ES-I3 (cell line): ENCODE data around the gene MOK.

Experiments
- H3K36me3 ChIP-seq: 2 replicates; pipeline ENCODE4 v1.6.1; 2013; ENCODE audit warnings: mild to moderate bottlenecking, low read length, control low read depth, moderate library complexity; ENCODE audit not compliant: insufficient read depth
- H3K4me1 ChIP-seq: 2 replicates; pipeline ENCODE4 v1.6.1; 2013; ENCODE audit warnings: mild to moderate bottlenecking, control low read depth, low read length; ENCODE audit not compliant: insufficient read depth
- H3K9ac ChIP-seq: 2 replicates; pipeline ENCODE4 v1.6.1; 2013; ENCODE audit warnings: low read depth, mild to moderate bottlenecking, low read length, moderate library complexity
- H3K9me3 ChIP-seq: 2 replicates; pipeline ENCODE4 v1.6.1; 2013; ENCODE audit warnings: mild to moderate bottlenecking, low read length, moderate library complexity; ENCODE audit not compliant: control insufficient read depth, insufficient read depth

MOK gene

GRCh38 chr14:102283631-102284129 lies 21.3 kb downstream of the MOK start:
- Histone ChIP-seq H3K4me1 (peaks cover 11% of the 10 kb centered on the region), H3K9me3 (no peaks in the 10 kb centered on the region), H3K36me3 (no peaks in the 10 kb centered on the region), H3K9ac (no peak overlapping the region)

- Histone ChIP-seq H3K9ac (no peak overlapping the region), H3K36me3 (no peaks in the 10 kb centered on the region), H3K4me1 (peaks cover 11% of the 10 kb centered on the region), H3K9me3 (no peaks in the 10 kb centered on the region)
These were observed 22.1 kb downstream of the MOK start for GRCh38 chr14:102282751-102283465.

GRCh38 chr14:102280376-102280962 lies 24.5 kb downstream of the MOK start:
- H3K9ac ChIP-seq = no peak overlapping the region
- no peaks in the 10 kb centered on the region for H3K9me3 ChIP-seq
- peaks cover 11% of the 10 kb centered on the region for H3K4me1 ChIP-seq
- H3K36me3 ChIP-seq = no peaks in the 10 kb centered on the region

- Histone ChIP-seq H3K9ac (no peak overlapping the region), H3K4me1 (peaks cover 11% of the 10 kb centered on the region), H3K9me3 (no peaks in the 10 kb centered on the region), H3K36me3 (no peaks in the 10 kb centered on the region)
These were observed 25.1 kb downstream of the MOK start for GRCh38 chr14:102279688-102280348.

GRCh38 chr14:102279282-102279681 lies 25.7 kb downstream of the MOK start:
- peaks cover 11% of the 10 kb centered on the region for H3K4me1 ChIP-seq
- H3K9me3 ChIP-seq = no peaks in the 10 kb centered on the region
- no peaks in the 10 kb centered on the region for H3K36me3 ChIP-seq
- no peak overlapping the region for H3K9ac ChIP-seq

- peaks cover 11% of the 10 kb centered on the region for H3K4me1 ChIP-seq
- no peak overlapping the region for H3K9ac ChIP-seq
- H3K9me3 ChIP-seq = no peaks in the 10 kb centered on the region
- H3K36me3 ChIP-seq = no peaks in the 10 kb centered on the region
These were observed 26.4 kb downstream of the MOK start for GRCh38 chr14:102278631-102278935.

- Histone ChIP-seq H3K36me3 (no peaks in the 10 kb centered on the region), H3K9me3 (no peaks in the 10 kb centered on the region), H3K9ac (no peak overlapping the region), H3K4me1 (peaks cover 11% of the 10 kb centered on the region)
These were observed 26.9 kb downstream of the MOK start for GRCh38 chr14:102277874-102278630.

GRCh38 chr14:102275866-102276265 lies 29.1 kb downstream of the MOK start:
- Histone ChIP-seq H3K9ac (no peak overlapping the region), H3K4me1 (peaks cover 11% of the 10 kb centered on the region), H3K36me3 (no peaks in the 10 kb centered on the region), H3K9me3 (no peaks in the 10 kb centered on the region)

GRCh38 chr14:102272392-102272791 lies 32.6 kb downstream of the MOK start:
- Histone ChIP-seq H3K9ac (no peak overlapping the region), H3K36me3 (no peaks in the 10 kb centered on the region), H3K4me1 (no peaks in the 10 kb centered on the region), H3K9me3 (no peaks in the 10 kb centered on the region)

- Histone ChIP-seq H3K9me3 (no peaks in the 10 kb centered on the region), H3K9ac (no peak overlapping the region), H3K36me3 (no peaks in the 10 kb centered on the region), H3K4me1 (peaks cover 5% of the 10 kb centered on the region; the same call in 1 of the 2 replicates)
These were observed 40.2 kb downstream of the MOK start for GRCh38 chr14:102264775-102265174.

- peaks cover 5% of the 10 kb centered on the region; the same call in 1 of the 2 replicates for H3K4me1 ChIP-seq
- no peak overlapping the region for H3K9ac ChIP-seq
- H3K36me3 ChIP-seq = no peaks in the 10 kb centered on the region
- no peaks in the 10 kb centered on the region for H3K9me3 ChIP-seq
These were observed 40.6 kb downstream of the MOK start for GRCh38 chr14:102264355-102264754.

GRCh38 chr14:102262929-102263462 lies 42.0 kb downstream of the MOK start:
- no peak overlapping the region for H3K9ac ChIP-seq
- no peaks in the 10 kb centered on the region for H3K9me3 ChIP-seq
- peaks cover 5% of the 10 kb centered on the region; the same call in 1 of the 2 replicates for H3K4me1 ChIP-seq
- no peaks in the 10 kb centered on the region for H3K36me3 ChIP-seq

GRCh38 chr14:102258136-102258535 lies 46.8 kb downstream of the MOK start:
- H3K9ac ChIP-seq = no peak overlapping the region
- peaks cover 6% of the 10 kb centered on the region; the same call in 1 of the 2 replicates for H3K4me1 ChIP-seq
- no peaks in the 10 kb centered on the region for H3K36me3 ChIP-seq
- H3K9me3 ChIP-seq = no peaks in the 10 kb centered on the region

- Histone ChIP-seq H3K9ac (no peak overlapping the region), H3K36me3 (no peaks in the 10 kb centered on the region), H3K4me1 (0 out of 2 replicates have a peak, but pooled peaks cover 3% of the 10 kb centered on the region), H3K9me3 (no peaks in the 10 kb centered on the region)
These were observed 48.2 kb downstream of the MOK start for GRCh38 chr14:102256716-102257115.
